ENCODE results near the gene NUP85. TPM values are rescaled to one million over a fixed set of nuclear protein-coding genes. Genes with fewer than 3 reads are reported as not detected.
A peak's percentile ranks its signal among the peaks of the same experiment; 100 is the strongest.

Gene NUP85
- total RNA-seq, 1 experiment from 2014 or later, result 164 TPM

GRCh38 chr17:75271955-75272847 lies 66.7 kb downstream of the NUP85 start:
- TF ChIP-seq EZH2phosphoT487 (IDR thresholded peaks at IDR 0.05; ENCODE audit: borderline replicate concordance) (no peak), POLR2AphosphoS5 (IDR thresholded peaks at IDR 0.05; ENCODE audit: low read depth, low read length) (peak; percentile 46)
- Histone ChIP-seq H3K79me2 (ENCODE audit: insufficient read depth, low read length) (peaks cover 9% of the 10 kb centered on the region; the same call in 1 of the 2 replicates), H3K36me3 (ENCODE audit: control insufficient read depth in 1 of 2, insufficient read depth in 2 of 2, low read length in 2 of 2) (peaks cover 2 to 27% of the 10 kb centered on the region in 2 experiments; a peak in 2 of 4 replicates), H3K9me3 (ENCODE audit: control insufficient read depth in 1 of 2, insufficient read depth in 1 of 2, low read depth in 1 of 2, low read length in 2 of 2) (no peaks in the 10 kb centered on the region), H4K20me1 (ENCODE audit: insufficient read depth) (no peaks in the 10 kb centered on the region), H3K4me1 (ENCODE audit: control insufficient read depth in 1 of 2, insufficient read depth in 2 of 2, low read length in 2 of 2) (peaks cover 16 to 40% of the 10 kb centered on the region in 2 experiments), H3K27me3 (ENCODE audit: insufficient read depth, low read length) (no peaks in the 10 kb centered on the region), H3K9ac (ENCODE audit: low read length) (peak overlapping the region; percentile 97), H3K27ac (ENCODE audit: low read depth, low read length) (peak overlapping the region; percentile 94), H3K9me2 (ENCODE audit: insufficient read depth) (no peaks in the 10 kb centered on the region), H3K4me2 (ENCODE audit: low read length) (peak overlapping the region; percentile 84), H2AFZ (ENCODE audit: low read depth, low read length, poor library complexity, severe bottlenecking) (no peak overlapping the region), H3K4me3 (replicated peaks in 1 of 2; ENCODE audit: low read depth in 1 of 2, low read length in 2 of 2) (peak overlapping the region; percentile 90 to 98)
- DNase-seq (ENCODE audit: low read depth, low spot score) (no peak), ATAC-seq (no peak)
- ChIA-PET CTCF (interaction anchor here (0.9 to 2.0 kb wide), 6 partner anchors 11 to 311 kb away, joined by 3 to 11 read pairs (median 5); partner anchors contain the start of genes GGA3 and SLC25A19), RAD21 (ENCODE audit: low non-redundant PET in 1 of 2, low total read pairs in 2 of 2, uncharacterized antibody in 2 of 2, unreplicated experiment in 2 of 2) (no interaction called here), POLR2A (interaction anchor here (0.6 to 2.4 kb wide), 4 partner anchors 9 to 161 kb away, joined by 3 to 12 read pairs (median 4); partner anchors contain the start of genes GGA3, MRPS7 and SLC25A19)
- no TSS peak for BruUV-seq (replicated peaks)
- intact Hi-C loops (cut with micrococcal nuclease), result loop anchor here (2.0 to 5.0 kb wide), 3 partner anchors 133 to 245 kb away; partner anchors contain the start of genes CASKIN2, GRB2 and TSEN54

GRCh38 chr17:75272848-75273184 lies 67.3 kb downstream of the NUP85 start:
- ChIA-PET POLR2A (interaction anchor here (1.6 to 2.4 kb wide), 3 partner anchors 9 to 17 kb away, joined by 3 to 12 read pairs (median 4); partner anchors contain the start of genes GGA3, MRPS7 and SLC25A19), RAD21 (ENCODE audit: low non-redundant PET in 1 of 2, low total read pairs in 2 of 2, uncharacterized antibody in 2 of 2, unreplicated experiment in 2 of 2) (no interaction called here), CTCF (interaction anchor here (0.9 to 2.0 kb wide), 3 partner anchors 12 to 17 kb away, joined by 4 to 11 read pairs (median 4); partner anchors contain the start of genes GGA3 and SLC25A19)
- BruUV-seq (replicated peaks), result no TSS peak
- Histone ChIP-seq H2AFZ (ENCODE audit: low read depth, low read length, poor library complexity, severe bottlenecking) (no peak overlapping the region), H3K9me2 (ENCODE audit: insufficient read depth) (no peaks in the 10 kb centered on the region), H3K79me2 (ENCODE audit: insufficient read depth, low read length) (peaks cover 9% of the 10 kb centered on the region; the same call in 1 of the 2 replicates), H3K4me3 (replicated peaks in 1 of 2; ENCODE audit: low read depth in 1 of 2, low read length in 2 of 2) (0 out of 4 replicates have a peak overlapping the region, but pooled peaks of 1 of the 2 experiments have one; percentile 98), H3K9ac (ENCODE audit: low read length) (no peak overlapping the region), H3K36me3 (ENCODE audit: control insufficient read depth in 1 of 2, insufficient read depth in 2 of 2, low read length in 2 of 2) (peaks cover 3 to 30% of the 10 kb centered on the region in 2 experiments; a peak in 2 of 4 replicates), H3K27ac (ENCODE audit: low read depth, low read length) (no peak overlapping the region; the same call in 1 of the 2 replicates), H3K9me3 (ENCODE audit: control insufficient read depth in 1 of 2, insufficient read depth in 1 of 2, low read depth in 1 of 2, low read length in 2 of 2) (no peaks in the 10 kb centered on the region), H3K4me2 (ENCODE audit: low read length) (peak overlapping the region; percentile 84; the same call in 1 of the 2 replicates), H3K4me1 (ENCODE audit: control insufficient read depth in 1 of 2, insufficient read depth in 2 of 2, low read length in 2 of 2) (peaks cover 16 to 34% of the 10 kb centered on the region in 2 experiments), H3K27me3 (ENCODE audit: insufficient read depth, low read length) (no peaks in the 10 kb centered on the region), H4K20me1 (ENCODE audit: insufficient read depth) (no peaks in the 10 kb centered on the region)
- intact Hi-C loops (cut with micrococcal nuclease), result loop anchor here (5.0 kb wide), 1 partner anchor 244 kb away; the partner anchor contains the start of genes CASKIN2 and TSEN54
- DNase-seq (ENCODE audit: low read depth, low spot score), result no peak
- no peak for ATAC-seq
- TF ChIP-seq MAX (IDR thresholded peaks at IDR 0.05) (no peak), RAD21 (IDR thresholded peaks at IDR 0.05; ENCODE audit: low read depth) (no peak), ATF3 (IDR thresholded peaks at IDR 0.05) (no peak), REST (IDR thresholded peaks at IDR 0.05; ENCODE audit: low read depth) (no peak), SP1 (IDR thresholded peaks at IDR 0.05; ENCODE audit: low read depth) (no peak), ZFX (IDR thresholded peaks at IDR 0.05) (no peak), CBX3 (IDR thresholded peaks at IDR 0.05; ENCODE audit: low read depth) (no peak), SIN3A (IDR thresholded peaks at IDR 0.05; ENCODE audit: low read depth) (no peak), ELF1 (IDR thresholded peaks at IDR 0.05; ENCODE audit: borderline replicate concordance, low read depth) (no peak), EGR1 (IDR thresholded peaks at IDR 0.05; ENCODE audit: low read depth) (no peak), EZH2 (IDR thresholded peaks at IDR 0.05) (no peak)
